A549 (cell line): ENCODE data around the gene MAN2B2.

ENCODE experiments used
- CTCF ChIP-seq: fragments of >200 bp; sonication (Bioruptor Twin); formaldehyde crosslinking; IDR thresholded peaks from 3 replicates; pipeline ENCODE4 v1.5.1; 2016
- EP300 ChIP-seq, 2 experiments: fragments of >200 bp; sonication (Bioruptor Twin); formaldehyde crosslinking; IDR thresholded peaks; 2 replicates in 1 of 2; 3 replicates in 1 of 2; pipeline ENCODE4 v1.6.1; 2016 to 2017
- ESRRA ChIP-seq: fragments of 150-350 bp; IDR thresholded peaks from 2 replicates; pipeline ENCODE4 v1.6.1; 2014; ENCODE audit warnings: mild to moderate bottlenecking, low read length, borderline replicate concordance
- PBX3 ChIP-seq: IDR thresholded peaks from 2 replicates; pipeline ENCODE4 v1.6.1; 2012
- POLR2A ChIP-seq: IDR thresholded peaks from 2 replicates; pipeline ENCODE4 v1.6.1; 2012; ENCODE audit warnings: mild to moderate bottlenecking, low read length
- SMC3 ChIP-seq: fragments of >200 bp; sonication (Bioruptor Twin); formaldehyde crosslinking; IDR thresholded peaks from 3 replicates; pipeline ENCODE4 v1.6.1; 2018; ENCODE audit warnings: inconsistent platforms

DNA sequence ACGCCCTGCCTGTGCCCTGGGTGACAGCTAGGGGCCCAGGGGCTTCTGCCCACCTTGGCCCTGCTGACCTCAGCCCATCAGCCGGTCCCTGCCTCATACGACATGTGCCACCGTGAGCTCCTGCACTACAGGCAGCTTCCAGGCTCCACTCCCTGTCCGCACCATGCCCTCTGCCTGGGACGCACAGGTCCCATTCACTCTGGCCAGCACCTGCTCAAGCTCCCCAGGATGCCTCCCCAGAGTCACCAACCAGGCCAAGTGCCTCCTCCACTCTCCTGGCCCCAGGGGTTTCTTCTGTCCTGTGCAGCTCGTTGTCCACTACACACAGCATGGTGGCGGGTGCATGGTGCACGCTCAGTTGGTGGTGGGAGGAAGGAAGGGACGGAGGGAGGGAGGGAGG, 45.3 kb downstream of the MAN2B2 start:
- no peak for TF ChIP-seq POLR2A
- no peak for TF ChIP-seq PBX3
- no peak for TF ChIP-seq CTCF
- no peak for TF ChIP-seq EP300 (IDR thresholded peaks at IDR 0.05)
- no peak for TF ChIP-seq ESRRA
- no peak for TF ChIP-seq SMC3
